Osteocyte (in vitro differentiated cells): ENCODE data around the gene LRRC4B. TPM values are rescaled to one million over a fixed set of nuclear protein-coding genes. Genes with fewer than 3 reads are reported as not detected.

Experiments
- DNase-seq: peaks from one replicate; pipeline ENCODE4 v3.0.0; 2021; ENCODE audit warnings: mixed read lengths; ENCODE audit not compliant: unreplicated experiment; ENCODE audit errors: extremely low spot score
- H3K27ac Mint-ChIP-seq: one replicate; pipeline ENCODE4 v1.8.0; 2021; ENCODE audit warnings: mild to moderate bottlenecking, mixed read lengths; ENCODE audit not compliant: unreplicated experiment
- H3K27me3 Mint-ChIP-seq: one replicate; pipeline ENCODE4 v1.8.0; 2021; ENCODE audit warnings: mixed read lengths; ENCODE audit not compliant: unreplicated experiment
- H3K36me3 Mint-ChIP-seq: one replicate; pipeline ENCODE4 v1.8.0; 2021; ENCODE audit warnings: mixed read lengths; ENCODE audit not compliant: unreplicated experiment
- H3K4me1 Mint-ChIP-seq: one replicate; pipeline ENCODE4 v1.8.0; 2021; ENCODE audit warnings: mixed read lengths; ENCODE audit not compliant: unreplicated experiment
- H3K4me3 Mint-ChIP-seq: one replicate; pipeline ENCODE4 v1.8.0; 2021; ENCODE audit warnings: mild to moderate bottlenecking, moderate library complexity, mixed read lengths; ENCODE audit not compliant: unreplicated experiment
- H3K9me3 Mint-ChIP-seq: one replicate; pipeline ENCODE4 v1.8.0; 2021; ENCODE audit warnings: mixed read lengths; ENCODE audit not compliant: unreplicated experiment
- CTCF ChIP-seq: fragments of 200-600 bp; sonication (generic); IDR thresholded peaks from 2 replicates; pipeline ENCODE4 v1.5.0; 2021; ENCODE audit warnings: antibody characterized with exemption, mild to moderate bottlenecking, moderate library complexity
- total RNA-seq: library from RNA; stranded (reverse); gene quantifications from 2 replicates; pipeline ENCODE4 v1.2.1, GENCODE V29; 2021

The LRRC4B gene
- total RNA-seq, 1 donor from 2014 or later, result 0.11 TPM

- Mint-ChIP-seq H3K4me1 (no peaks in the 10 kb centered on the region), H3K36me3 (no peaks in the 10 kb centered on the region), H3K4me3 (no peak overlapping the region), H3K9me3 (no peaks in the 10 kb centered on the region), H3K27ac (no peak overlapping the region), H3K27me3 (peaks cover 21% of the 10 kb centered on the region)
- no peak for DNase-seq
- TF ChIP-seq CTCF, result no peak
Observed at GRCh38 chr19:50549927-50550593, 18.2 kb downstream of the LRRC4B start.

- H3K4me1 Mint-ChIP-seq, result no peaks in the 10 kb centered on the region
- no peak for DNase-seq
- H3K4me3 Mint-ChIP-seq, result no peak overlapping the region
- no peak overlapping the region for H3K27ac Mint-ChIP-seq
- H3K9me3 Mint-ChIP-seq, result no peaks in the 10 kb centered on the region
- peaks cover 21% of the 10 kb centered on the region for H3K27me3 Mint-ChIP-seq
- TF ChIP-seq CTCF, result no peak
- H3K36me3 Mint-ChIP-seq, result no peaks in the 10 kb centered on the region
Observed at GRCh38 chr19:50549059-50549926, 18.9 kb downstream of the LRRC4B start.

- H3K27me3 Mint-ChIP-seq, result peaks cover 19% of the 10 kb centered on the region
Observed at GRCh38 chr19:50548191-50549058, 19.8 kb downstream of the LRRC4B start.

GRCh38 chr19:50547385-50548190, 20.6 kb downstream of the LRRC4B start:
- no peak overlapping the region for H3K4me3 Mint-ChIP-seq
- no peak for DNase-seq
- H3K36me3 Mint-ChIP-seq, result no peaks in the 10 kb centered on the region
- peaks cover 12% of the 10 kb centered on the region for H3K27me3 Mint-ChIP-seq
- no peaks in the 10 kb centered on the region for H3K4me1 Mint-ChIP-seq
- no peak for TF ChIP-seq CTCF
- H3K27ac Mint-ChIP-seq, result no peak overlapping the region
- no peaks in the 10 kb centered on the region for H3K9me3 Mint-ChIP-seq

More at GRCh38 chr19:50548191-50549058, 19.8 kb downstream of the LRRC4B start:
- no peaks in the 10 kb centered on the region for H3K36me3 Mint-ChIP-seq
- DNase-seq, result no peak
- no peak overlapping the region for H3K4me3 Mint-ChIP-seq
- H3K4me1 Mint-ChIP-seq, result no peaks in the 10 kb centered on the region
- no peak for TF ChIP-seq CTCF
- H3K9me3 Mint-ChIP-seq, result no peaks in the 10 kb centered on the region
- H3K27ac Mint-ChIP-seq, result no peak overlapping the region
